CD4-positive, alpha-beta T cell treated with Interleukin-6 for 4 hours (primary cell): ENCODE data around the gene TRIM52.
"Not testable (repeated sequence)": the region's sequence is repeated elsewhere in the genome, so short reads cannot be mapped to it uniquely, and the experiment has no call there.

Experiments used
- DNase-seq: peaks from one replicate; pipeline ENCODE4 v3.0.0-alpha.2; 2020; ENCODE audit warnings: mixed read lengths

Gene TRIM52

GRCh38 chr5:181260720-181261319, at the start of gene TRIM52:
Gene TRIM52 (minus strand): TSS chr5:181261143. CDS start chr5:181260813, 330 bp downstream.
- peak; percentile 93 for DNase-seq

GRCh38 chr5:181287331-181287730, 26.4 kb upstream of the TRIM52 start:
- DNase-seq, result not testable (repeated sequence)

- DNase-seq, result not testable (repeated sequence)
Measured at GRCh38 chr5:181285962-181286705, 25.2 kb upstream of the TRIM52 start.

GRCh38 chr5:181283841-181284755, 23.2 kb upstream of the TRIM52 start:
- not testable (repeated sequence) for DNase-seq

- DNase-seq, result no peak
Measured at GRCh38 chr5:181283347-181283746, 22.4 kb upstream of the TRIM52 start.

GRCh38 chr5:181282874-181283273, 21.9 kb upstream of the TRIM52 start:
- DNase-seq, result no peak

GRCh38 chr5:181282415-181282814, 21.5 kb upstream of the TRIM52 start:
- not testable (repeated sequence) for DNase-seq

GRCh38 chr5:181281984-181282316, 21.0 kb upstream of the TRIM52 start:
- DNase-seq, result no peak

GRCh38 chr5:181281077-181281983, 20.4 kb upstream of the TRIM52 start:
- DNase-seq, result no peak

- DNase-seq, result no peak
Measured at GRCh38 chr5:181280251-181280762, 19.4 kb upstream of the TRIM52 start.

- DNase-seq, result not testable (repeated sequence)
Measured at GRCh38 chr5:181273433-181273744, 12.4 kb upstream of the TRIM52 start.

- no peak for DNase-seq
Measured at GRCh38 chr5:181271081-181271480, 10.1 kb upstream of the TRIM52 start.

- DNase-seq, result not testable (repeated sequence)
Measured at GRCh38 chr5:181267907-181268306, 7.0 kb upstream of the TRIM52 start.

GRCh38 chr5:181267291-181267904, 6.5 kb upstream of the TRIM52 start:
- DNase-seq, result not testable (repeated sequence)

GRCh38 chr5:181265092-181265671, 4.2 kb upstream of the TRIM52 start:
- no peak for DNase-seq

- DNase-seq, result no peak
Measured at GRCh38 chr5:181263633-181264032, 2.7 kb upstream of the TRIM52 start.

- DNase-seq, result peak; percentile 81
Measured at GRCh38 chr5:181261320-181262049, 542 bp upstream of the TRIM52 start.

GRCh38 chr5:181259974-181260719, 796 bp downstream of the TRIM52 start:
- DNase-seq, result no peak

GRCh38 chr5:181259283-181259682, 1.7 kb downstream of the TRIM52 start:
- DNase-seq, result no peak

GRCh38 chr5:181258576-181258975, 2.4 kb downstream of the TRIM52 start:
- no peak for DNase-seq
